ENCODE results near the gene EOLA1. TPM values are rescaled to one million over a fixed set of nuclear protein-coding genes. Genes with fewer than 3 reads are reported as not detected.
A peak's percentile ranks its signal among the peaks of the same experiment; 100 is the strongest.
"Not testable (repeated sequence)": the region's sequence is repeated elsewhere in the genome, so short reads cannot be mapped to it uniquely, and the experiment has no call there.

EOLA1 gene
- total and polyA plus RNA-seq, 7 donors, result 23.9 to 36.6 (median 24.8) TPM

DNA sequence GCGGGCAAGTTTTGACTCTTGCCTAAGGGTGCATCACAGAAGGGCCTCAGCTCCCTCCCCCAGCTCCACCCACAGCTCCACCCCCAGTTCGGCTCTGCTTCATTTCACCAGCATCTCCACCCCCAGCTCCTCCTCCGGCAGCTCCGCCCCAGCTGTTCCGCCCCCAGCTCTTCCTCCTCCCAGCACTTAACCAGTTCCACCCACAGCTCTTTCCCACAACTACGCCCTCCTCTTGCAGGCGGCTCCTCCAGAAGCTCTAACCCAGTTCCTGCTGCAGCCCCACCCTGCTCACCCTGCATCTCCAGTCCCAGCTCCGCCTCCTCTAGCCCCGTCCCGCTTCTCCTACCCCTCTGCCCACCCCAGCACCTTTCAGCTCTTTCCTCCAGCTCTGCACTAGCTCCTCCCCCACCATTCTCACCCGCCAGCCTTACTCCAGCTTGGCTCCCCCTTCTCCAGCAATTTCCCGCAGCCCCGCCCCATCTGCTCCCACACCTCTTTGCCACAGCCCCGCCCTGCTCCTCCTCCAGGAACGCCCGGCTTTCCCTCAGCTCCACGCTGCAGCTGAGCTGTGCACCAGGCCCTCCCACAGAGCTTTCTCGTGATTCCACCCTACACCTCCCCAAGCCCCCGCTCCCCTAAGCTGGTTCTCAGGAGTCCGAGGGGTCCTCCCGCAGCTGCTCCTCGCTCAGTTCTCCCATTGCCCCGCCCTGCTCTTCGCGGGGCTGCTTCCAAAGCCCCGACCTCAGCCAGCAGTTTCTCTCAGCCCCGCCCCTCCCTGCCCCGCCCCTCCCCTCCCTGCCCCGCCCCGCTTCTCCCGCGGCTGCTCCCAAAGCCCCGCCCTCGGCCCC, 1.3 kb upstream of the EOLA1 start:
- H3K9me3 ChIP-seq, result no peaks in the 10 kb centered on the region
- H3K4me3 ChIP-seq, result peak overlapping the region; percentile 57
- WGBS, 3 donors, result 1 to 44% (median 3%) methylated on average over 19 to 32 of the region's 34 CpGs
- no peaks in the 10 kb centered on the region for H3K27me3 ChIP-seq (ENCODE audit: insufficient read depth in 3 of 3, low read length in 2 of 3)
- DNase-seq, result peak; percentile 86 to 94
- peak overlapping the region; percentile 36 for H3K27ac ChIP-seq
- intact Hi-C loops (cut with DNase I), result no loop called here
- ATAC-seq, result peak; percentile 48 to 62 (median 60)
- no peaks in the 10 kb centered on the region for H3K36me3 ChIP-seq (ENCODE audit: insufficient read depth in 1 of 2, low read depth in 1 of 2)
- no peaks in the 10 kb centered on the region for H3K4me1 ChIP-seq
- TF ChIP-seq, protein P1, sequence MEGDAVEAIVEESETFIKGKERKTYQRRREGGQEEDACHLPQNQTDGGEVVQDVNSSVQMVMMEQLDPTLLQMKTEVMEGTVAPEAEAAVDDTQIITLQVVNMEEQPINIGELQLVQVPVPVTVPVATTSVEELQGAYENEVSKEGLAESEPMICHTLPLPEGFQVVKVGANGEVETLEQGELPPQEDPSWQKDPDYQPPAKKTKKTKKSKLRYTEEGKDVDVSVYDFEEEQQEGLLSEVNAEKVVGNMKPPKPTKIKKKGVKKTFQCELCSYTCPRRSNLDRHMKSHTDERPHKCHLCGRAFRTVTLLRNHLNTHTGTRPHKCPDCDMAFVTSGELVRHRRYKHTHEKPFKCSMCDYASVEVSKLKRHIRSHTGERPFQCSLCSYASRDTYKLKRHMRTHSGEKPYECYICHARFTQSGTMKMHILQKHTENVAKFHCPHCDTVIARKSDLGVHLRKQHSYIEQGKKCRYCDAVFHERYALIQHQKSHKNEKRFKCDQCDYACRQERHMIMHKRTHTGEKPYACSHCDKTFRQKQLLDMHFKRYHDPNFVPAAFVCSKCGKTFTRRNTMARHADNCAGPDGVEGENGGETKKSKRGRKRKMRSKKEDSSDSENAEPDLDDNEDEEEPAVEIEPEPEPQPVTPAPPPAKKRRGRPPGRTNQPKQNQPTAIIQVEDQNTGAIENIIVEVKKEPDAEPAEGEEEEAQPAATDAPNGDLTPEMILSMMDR (IDR thresholded peaks at IDR 0.05), result no peak

DNA sequence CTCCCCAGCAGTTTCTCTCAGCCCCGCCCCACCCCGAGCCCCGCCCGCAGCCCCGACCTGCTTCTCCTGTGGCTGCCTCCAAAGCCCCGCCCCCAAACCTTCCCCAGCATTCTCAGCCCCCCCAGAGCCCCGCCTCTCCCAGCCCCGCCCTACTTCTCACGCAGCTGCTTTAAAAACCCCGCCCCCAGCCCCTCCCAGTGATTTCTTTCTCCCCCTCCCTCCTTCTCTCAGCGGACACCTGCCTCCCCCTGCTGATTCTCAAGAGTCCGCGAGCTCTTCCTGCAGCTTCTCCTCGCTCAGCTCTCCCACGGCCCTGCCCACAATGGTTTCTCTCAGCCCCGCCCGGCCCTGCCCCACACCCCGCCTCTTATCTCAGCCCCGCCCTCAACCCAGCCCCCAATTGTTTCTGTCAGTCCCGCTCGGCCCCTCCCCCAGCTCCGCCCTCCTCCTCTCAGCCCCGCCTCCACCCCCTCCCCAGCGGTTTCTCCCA, 636 bp upstream of the EOLA1 start:
- Histone ChIP-seq H3K36me3 (ENCODE audit: insufficient read depth in 1 of 2, low read depth in 1 of 2) (no peaks in the 10 kb centered on the region), H3K4me3 (peak overlapping the region; percentile 75), H3K4me1 (no peaks in the 10 kb centered on the region), H3K27me3 (ENCODE audit: insufficient read depth in 3 of 3, low read length in 2 of 3) (no peaks in the 10 kb centered on the region), H3K27ac (peak overlapping the region; percentile 85), H3K9me3 (no peaks in the 10 kb centered on the region)
- WGBS, 3 donors, result 1 to 41% methylated on average over 22 to 24 of the region's 24 CpGs; no CpG with 5 or more reads in 1 of the 3 donors
- peak; percentile 82 to 84 (median 84) for ATAC-seq
- TF ChIP-seq, protein P1 (IDR thresholded peaks at IDR 0.05), result no peak
- intact Hi-C loops (cut with DNase I), result no loop called here
- peak; percentile 93 to 96 for DNase-seq

DNA sequence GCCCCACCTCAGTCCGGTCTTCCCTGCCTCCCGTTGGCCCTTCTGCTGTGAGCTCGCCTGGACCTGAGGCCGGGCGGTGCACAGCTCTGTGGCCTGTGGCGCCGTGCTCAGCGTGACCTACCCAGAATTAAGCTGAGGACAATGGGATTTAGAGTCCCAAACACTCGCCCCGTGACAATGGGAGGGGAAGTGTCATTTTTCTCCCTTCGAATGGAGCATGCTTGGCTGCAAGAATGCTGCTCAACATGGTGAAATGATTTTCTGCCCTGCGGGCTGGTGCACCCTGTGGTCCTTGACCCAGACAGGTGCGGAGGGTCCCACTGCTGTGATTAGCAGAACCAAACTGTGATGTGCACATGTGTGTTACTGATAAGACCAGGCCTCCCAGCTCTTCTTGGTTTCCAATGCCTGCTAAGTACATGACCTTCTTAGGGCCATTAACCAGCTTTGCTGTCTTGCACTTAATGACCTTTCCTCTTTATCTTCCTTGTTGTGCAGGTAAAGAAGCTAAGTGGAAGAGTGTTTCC, 772 bp downstream of the EOLA1 start:
- H3K27ac ChIP-seq, result peak overlapping the region; percentile 85
- TF ChIP-seq, protein P1 (IDR thresholded peaks at IDR 0.05), result no peak
- no peaks in the 10 kb centered on the region for H3K4me1 ChIP-seq
- H3K9me3 ChIP-seq, result no peaks in the 10 kb centered on the region
- DNase-seq (no peak), ATAC-seq (peak in 2 of 4 donors; percentile 6 to 19)
- H3K27me3 ChIP-seq (ENCODE audit: insufficient read depth in 3 of 3, low read length in 2 of 3), result no peaks in the 10 kb centered on the region
- peak overlapping the region; percentile 75 for H3K4me3 ChIP-seq
- intact Hi-C loops (cut with DNase I), result no loop called here
- WGBS, 3 donors, result 6 to 35% (median 10%) methylated on average over 7 to 13 of the region's 13 CpGs
- H3K36me3 ChIP-seq (ENCODE audit: insufficient read depth in 1 of 2, low read depth in 1 of 2), result no peaks in the 10 kb centered on the region

DNA sequence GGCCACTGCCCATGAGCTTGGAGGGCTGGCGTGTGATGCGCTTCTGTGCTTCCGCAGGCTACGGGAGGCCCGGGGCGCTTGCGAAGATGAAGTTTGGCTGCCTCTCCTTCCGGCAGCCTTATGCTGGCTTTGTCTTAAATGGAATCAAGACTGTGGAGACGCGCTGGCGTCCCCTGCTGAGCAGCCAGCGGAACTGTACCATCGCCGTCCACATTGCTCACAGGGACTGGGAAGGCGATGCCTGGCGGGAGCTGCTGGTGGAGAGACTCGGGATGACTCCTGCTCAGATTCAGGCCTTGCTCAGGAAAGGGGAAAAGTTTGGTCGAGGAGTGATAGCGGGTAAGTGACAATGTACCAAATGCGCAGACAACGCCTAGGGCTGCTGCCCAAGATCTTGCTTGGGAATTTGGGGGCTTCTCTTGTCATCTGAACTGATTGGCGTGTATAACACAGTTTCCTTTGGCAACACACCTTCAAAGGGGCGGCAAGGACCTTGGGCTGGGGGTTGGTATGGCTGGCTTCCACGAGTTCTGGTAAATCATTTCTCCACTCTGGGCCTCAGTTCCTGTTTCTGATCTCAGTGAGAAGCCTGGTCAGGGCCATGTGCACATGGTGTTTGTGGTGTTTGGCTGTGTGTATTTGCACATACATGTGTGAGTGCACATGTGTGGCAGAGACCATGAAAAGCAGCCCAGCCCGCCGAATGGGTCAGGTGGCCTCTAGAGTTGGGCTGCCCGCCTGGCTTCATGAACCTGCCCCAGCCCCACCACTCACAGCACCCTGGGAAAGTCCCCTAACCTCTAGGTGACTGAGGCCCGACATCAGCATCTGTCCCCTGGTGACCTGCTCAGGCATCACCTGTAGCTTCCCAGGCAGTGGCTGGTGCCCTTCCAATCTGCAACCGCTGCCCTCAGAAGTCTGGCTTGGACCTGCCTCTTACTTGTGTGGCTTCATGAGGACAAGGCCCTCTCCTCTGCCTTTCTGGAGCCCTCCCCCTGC, 5.0 kb downstream of the EOLA1 start:
- DNase-seq; H3K4me1 ChIP-seq; ATAC-seq; H3K27ac ChIP-seq; H3K9me3 ChIP-seq; H3K36me3 ChIP-seq (ENCODE audit: insufficient read depth in 1 of 2, low read depth in 1 of 2); intact Hi-C loops (cut with DNase I); H3K4me3 ChIP-seq; H3K27me3 ChIP-seq (ENCODE audit: insufficient read depth in 3 of 3, low read length in 2 of 3): not testable (repeated sequence)
- WGBS, 3 donors, result 63 to 79% (median 77%) methylated on average over 9 to 20 of the region's 29 CpGs

DNA sequence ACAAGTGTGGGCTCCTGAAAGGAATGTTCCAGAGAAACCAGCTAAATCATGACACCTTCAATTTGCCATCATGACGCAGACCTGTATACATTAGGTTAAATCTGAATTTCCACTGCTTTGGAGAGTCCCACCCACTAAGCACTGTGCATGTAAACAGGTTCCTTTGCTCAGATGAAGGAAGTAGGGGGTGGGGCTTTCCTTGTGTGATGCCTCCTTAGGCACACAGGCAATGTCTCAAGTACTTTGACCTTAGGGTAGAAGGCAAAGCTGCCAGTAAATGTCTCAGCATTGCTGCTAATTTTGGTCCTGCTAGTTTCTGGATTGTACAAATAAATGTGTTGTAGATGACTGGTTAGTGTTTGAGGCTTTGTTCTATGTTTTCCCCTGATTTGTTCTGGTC, 6.2 kb downstream of the EOLA1 start:
- H3K27ac ChIP-seq; H3K4me3 ChIP-seq; DNase-seq; H3K9me3 ChIP-seq; ATAC-seq; H3K36me3 ChIP-seq (ENCODE audit: insufficient read depth in 1 of 2, low read depth in 1 of 2); H3K27me3 ChIP-seq (ENCODE audit: insufficient read depth in 3 of 3, low read length in 2 of 3); H3K4me1 ChIP-seq; intact Hi-C loops (cut with DNase I): not testable (repeated sequence)
- WGBS, 3 donors, result 68 to 94% (median 88%) methylated on average over 1 of the region's 1 CpG

DNA sequence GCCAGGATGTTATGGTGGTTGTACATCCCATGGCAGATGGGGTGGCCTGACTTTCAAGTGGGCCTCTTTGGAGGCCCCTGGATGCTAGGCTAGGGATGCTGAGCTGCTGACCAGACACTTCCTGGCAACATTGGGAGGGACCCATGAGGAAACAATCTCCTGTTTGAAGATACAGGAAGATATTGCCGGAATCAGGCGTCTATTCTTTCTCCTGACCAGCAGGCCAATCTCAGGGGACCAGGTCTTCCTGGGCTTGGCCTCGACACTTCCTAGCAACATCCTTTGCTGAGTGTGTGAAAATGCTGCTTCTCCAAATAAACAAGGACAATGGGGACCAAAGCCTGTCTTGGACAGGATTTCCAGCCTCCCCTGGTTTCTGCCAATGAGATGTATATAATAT, 7.0 kb downstream of the EOLA1 start:
- intact Hi-C loops (cut with DNase I); H3K27ac ChIP-seq; H3K4me3 ChIP-seq: not testable (repeated sequence)

DNA sequence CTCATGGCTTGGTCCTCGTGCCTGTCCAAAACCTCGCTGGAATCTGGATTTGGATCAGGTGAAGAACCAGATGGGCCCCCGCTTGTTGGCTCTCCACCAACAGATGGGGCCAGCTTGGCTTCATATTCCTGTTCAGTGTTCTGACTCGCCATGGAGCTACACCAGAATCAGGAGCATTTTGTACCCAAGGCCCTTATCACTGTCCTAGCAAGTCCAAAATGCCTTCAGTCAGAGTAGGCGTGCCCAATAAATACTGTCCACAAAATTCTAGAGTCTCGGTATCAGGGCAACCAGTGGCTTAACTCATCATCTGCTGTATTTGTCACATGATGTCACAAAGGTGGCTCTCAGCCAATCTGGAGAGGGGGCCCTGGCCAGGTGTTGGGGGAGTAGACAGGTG, 8.9 kb downstream of the EOLA1 start, which contains the start of gene HSFX3:
HSFX3 (minus strand) TSS at position 224 of the 400 bp plus-strand sequence; CDS start at position 152, 72 bp downstream.
- H3K9me3 ChIP-seq; DNase-seq; H3K27ac ChIP-seq; H3K27me3 ChIP-seq (ENCODE audit: insufficient read depth in 3 of 3, low read length in 2 of 3); H3K4me3 ChIP-seq; intact Hi-C loops (cut with DNase I); H3K36me3 ChIP-seq (ENCODE audit: insufficient read depth in 1 of 2, low read depth in 1 of 2); ATAC-seq; H3K4me1 ChIP-seq: not testable (repeated sequence)
- 50 to 83% methylated on average over 1 of the region's 6 CpGs; no CpG with 5 or more reads in 1 of the 3 donors for WGBS, 3 donors

More for the DNA sequence above, 7.0 kb downstream of the EOLA1 start:
- WGBS, 3 donors, result 29 to 40% methylated on average over 1 of the region's 3 CpGs; no CpG with 5 or more reads in 1 of the 3 donors
- ATAC-seq; DNase-seq; H3K36me3 ChIP-seq (ENCODE audit: insufficient read depth in 1 of 2, low read depth in 1 of 2); H3K9me3 ChIP-seq; H3K4me1 ChIP-seq; H3K27me3 ChIP-seq (ENCODE audit: insufficient read depth in 3 of 3, low read length in 2 of 3): not testable (repeated sequence)

Measured in psoas muscle (tissue), 8 donors.